HT1080 (cell line): ENCODE data around the gene NEURL1B. TPM values are rescaled to one million over a fixed set of nuclear protein-coding genes. Genes with fewer than 3 reads are reported as not detected.
A peak's percentile ranks its signal among the peaks of the same experiment; 100 is the strongest.
"Not testable (repeated sequence)": the region's sequence is repeated elsewhere in the genome, so short reads cannot be mapped to it uniquely, and the experiment has no call there.

Source experiments
- DNase-seq: peaks from one replicate; pipeline ENCODE4 v3.0.0-alpha.2; 2015; ENCODE audit warnings: low read depth
- total RNA-seq: library from RNA; depleted of rRNA; stranded (reverse); fragments of >200 nt; shearing (Covaris generic); gene quantifications from 2 replicates; pipeline ENCODE4 v1.2.3, GENCODE V29; 2014

The NEURL1B gene
- total RNA-seq, 1 experiment from 2014 or later = 0.55 TPM

DNA sequence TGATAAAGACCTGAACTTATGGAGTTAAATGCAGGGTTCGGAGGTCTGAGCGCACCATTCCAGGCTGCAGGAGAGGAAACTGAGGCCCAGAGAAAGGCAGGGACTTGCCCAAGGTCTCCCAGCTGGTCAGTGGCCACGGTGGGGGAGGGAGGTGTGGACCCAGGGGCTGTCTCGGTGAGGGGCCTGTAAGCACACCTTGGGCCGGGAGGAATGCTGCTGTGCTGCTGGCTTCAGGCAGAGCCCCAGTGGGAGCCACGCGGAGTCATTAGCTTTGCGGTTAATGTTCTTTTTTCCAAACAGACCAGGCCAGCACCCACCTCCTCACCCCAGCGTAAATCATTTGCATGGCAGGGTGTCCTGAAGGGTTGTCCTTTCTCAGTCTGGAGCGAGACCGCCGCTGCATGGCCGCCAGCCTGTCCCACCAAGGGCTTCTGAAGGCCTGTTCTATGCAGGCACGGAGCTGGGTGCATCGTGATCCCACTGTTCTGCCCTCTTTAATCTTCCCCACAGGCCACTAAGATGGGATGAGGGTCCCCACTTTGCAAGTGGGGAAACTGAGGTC, 35.9 kb downstream of the NEURL1B start:
- no peak for DNase-seq

DNA sequence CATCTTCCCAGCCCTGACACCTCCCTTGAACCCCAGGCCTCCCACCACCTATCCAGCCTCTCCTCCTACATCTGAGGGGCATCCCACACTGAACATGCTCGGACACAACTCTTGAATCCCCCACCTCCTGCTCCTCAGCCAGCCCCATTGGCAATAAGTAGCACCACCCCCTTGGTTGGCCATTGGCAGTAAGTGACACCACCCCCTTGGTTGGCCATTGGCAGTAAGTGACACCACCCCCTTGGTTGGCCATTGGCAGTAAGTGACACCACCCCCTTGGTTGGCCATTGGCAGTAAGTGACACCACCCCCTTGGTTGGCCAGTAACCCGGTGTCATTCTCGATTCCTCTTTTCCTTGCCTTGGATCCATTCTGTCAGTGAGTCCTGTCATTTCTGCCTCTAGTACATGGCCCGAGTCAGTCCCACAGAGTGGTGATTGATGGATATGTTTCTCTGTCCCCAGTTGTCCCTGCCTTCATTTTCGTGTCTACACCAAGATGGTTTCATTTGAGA, 37.4 kb downstream of the NEURL1B start:
- not testable (repeated sequence) for DNase-seq

DNA sequence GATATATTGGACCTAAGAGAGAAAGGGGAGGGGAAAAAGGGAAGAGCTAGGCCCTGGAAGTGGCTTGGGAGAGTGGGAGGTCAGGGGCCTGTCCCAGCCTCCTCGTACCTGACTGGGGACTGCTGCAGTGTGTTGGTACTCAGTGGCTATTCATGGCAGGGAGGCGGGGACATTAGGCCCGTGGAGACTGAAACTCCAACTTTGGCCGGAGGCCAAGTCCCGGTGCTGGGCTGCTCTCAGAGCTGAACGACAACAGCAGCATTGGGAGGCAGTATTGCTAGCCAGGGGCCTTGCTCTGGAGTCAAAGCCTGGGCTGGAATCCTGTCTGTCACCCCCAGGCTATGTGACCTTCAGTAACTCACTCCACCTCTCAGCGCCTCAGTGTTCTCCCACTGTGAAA, 37.8 kb downstream of the NEURL1B start:
- DNase-seq = no peak

DNA sequence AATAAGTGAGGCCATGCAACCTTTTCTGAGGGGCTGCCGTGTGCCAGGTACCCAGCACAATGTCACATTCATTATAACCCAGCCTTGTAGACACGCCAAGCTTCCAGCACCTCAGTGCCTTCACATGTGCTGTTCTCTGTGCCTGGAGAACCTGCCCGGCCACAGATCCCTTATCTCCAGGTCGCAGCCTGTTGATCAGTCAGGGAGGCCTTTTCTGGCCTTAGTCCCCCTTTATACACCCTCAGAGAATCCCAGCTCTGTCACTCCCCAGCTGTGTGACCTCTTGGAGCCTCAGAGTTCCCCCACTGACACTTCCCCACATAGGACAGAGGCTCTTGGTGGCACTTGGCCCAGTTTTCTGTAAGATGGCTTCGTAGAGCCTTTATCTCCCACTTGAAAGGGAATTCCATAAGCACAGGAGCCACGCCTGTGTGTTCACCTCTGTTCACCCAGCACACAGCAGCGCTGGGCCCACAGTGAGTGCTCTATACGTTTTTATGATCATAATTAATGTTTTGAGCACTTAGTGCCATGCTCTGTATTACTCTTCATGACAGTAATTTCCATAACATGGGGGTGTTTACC, 38.7 kb downstream of the NEURL1B start:
- no peak for DNase-seq

DNA sequence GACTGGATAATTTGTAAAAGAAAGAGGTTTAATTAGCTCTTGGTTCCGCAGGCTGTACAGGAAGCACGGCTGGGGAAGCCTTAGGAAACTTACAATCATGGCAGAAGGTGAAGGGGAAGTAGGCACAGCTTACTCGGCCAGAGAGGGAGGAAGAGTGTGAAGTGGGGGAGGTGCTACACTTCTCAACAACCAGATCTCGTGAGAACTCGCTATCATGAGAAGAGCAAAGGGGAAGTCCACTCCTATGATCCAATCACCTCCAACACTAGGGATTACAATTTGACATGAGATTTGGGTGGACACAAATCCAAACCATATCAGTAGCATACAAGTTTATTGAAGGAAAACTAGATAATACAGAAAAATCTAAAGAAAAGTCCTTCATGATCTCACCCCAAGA, 39.9 kb downstream of the NEURL1B start:
- DNase-seq = peak; percentile 55

DNA sequence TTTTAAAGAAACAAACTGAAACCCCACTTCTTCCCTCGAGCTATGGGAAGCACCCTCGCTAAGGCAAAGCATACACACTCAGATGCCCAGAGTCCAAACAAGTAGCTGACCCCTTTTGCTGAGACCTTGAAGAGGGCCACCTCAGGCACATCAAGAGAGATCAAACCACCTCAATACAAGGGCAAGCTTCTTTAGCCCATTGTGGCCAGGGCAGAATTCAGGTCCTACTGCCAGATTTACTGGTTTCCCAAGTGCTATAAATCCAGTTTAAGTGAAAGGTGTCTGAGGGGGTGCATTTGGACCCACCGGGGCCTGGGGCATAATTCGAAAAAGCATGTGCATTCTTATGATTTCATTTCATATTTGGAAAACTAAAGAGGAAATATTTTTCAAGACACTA, 40.4 kb downstream of the NEURL1B start:
- no peak for DNase-seq

DNA sequence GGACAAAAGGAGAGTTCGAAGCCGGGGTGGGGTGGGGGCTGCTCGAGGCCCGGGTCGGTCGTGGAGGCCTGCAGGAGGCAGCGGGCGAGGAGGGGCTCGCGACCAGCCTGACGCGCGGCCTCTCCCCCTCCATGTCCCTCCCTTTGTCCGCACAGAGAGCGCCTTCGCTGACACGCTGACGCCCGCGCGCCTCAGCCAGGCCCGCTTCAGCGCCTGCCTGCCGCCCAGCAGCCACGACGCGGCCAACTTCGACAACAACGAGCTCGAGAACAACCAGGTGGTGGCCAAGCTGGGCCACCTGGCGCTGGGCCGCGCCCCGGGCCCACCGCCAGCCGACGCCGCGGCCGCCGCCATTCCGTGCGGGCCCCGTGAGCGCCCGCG, 42.2 kb downstream of the NEURL1B start:
- DNase-seq = no peak

DNA sequence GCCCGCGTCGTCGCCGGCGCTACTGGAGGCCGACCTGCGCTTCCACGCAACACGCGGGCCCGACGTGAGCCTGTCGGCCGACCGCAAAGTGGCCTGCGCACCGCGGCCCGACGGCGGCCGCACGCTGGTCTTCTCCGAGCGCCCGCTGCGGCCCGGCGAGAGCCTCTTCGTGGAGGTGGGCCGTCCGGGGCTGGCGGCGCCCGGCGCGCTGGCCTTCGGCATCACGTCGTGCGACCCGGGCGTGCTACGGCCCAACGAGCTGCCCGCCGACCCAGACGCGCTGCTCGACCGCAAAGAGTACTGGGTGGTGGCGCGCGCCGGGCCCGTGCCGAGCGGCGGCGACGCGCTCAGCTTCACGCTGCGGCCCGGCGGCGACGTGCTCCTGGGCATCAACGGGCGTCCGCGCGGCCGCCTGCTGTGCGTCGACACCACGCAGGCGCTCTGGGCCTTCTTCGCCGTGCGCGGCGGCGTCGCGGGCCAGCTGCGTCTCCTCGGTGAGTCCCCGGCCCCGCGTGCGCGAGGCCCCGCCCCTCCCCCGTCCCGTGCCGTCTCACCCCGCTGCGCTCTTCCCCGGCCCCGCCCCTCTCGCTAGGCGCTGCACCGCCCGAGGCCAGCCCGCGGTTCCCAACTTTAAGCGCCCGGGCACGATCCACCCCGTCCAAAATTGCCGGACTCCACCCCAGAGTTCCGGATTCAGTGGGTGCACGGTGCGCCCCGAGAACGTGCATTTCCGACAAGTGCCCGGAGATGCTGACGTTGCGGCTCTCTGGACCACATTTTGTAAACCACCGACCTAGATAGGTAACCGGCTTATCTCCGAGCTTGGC, 42.8 kb downstream of the NEURL1B start:
- DNase-seq = no peak

DNA sequence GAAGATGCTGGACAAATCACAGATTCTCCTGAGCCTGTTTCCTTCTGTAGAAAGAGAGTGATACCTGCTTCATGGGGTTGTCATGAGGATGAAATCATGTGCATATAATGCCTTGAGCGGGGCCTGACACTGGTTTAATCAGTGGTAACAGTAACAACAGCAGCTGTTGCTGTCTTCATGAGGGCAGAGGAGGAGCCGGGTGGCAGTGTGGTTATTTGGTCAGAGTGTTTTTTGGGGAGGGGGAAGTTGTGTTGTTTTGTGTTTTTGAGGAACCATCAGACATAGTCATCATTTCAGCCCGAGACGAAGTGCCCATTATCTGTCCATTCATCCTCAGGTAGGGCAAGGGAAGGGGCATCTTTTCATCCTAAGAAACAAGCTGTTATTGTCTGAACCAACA, 44.0 kb downstream of the NEURL1B start:
- no peak for DNase-seq

DNA sequence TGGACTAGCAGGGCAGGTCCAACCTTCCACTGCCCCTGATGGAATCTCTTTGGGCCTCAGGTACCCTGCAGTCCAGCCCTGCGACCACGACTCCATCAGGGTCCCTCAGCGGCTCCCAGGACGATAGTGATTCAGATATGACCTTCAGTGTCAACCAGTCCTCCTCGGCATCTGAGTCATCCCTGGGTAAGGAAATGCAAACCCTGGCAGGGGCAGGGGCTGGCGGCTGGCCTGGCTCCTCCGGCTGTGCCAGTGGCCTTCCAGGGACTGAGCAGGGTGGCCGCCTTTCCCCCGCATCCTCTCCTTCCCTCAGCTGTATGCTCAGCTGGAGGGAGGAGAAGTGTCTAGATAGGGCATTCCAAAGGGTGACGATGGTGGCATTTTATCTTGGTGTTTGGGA, 45.0 kb downstream of the NEURL1B start:
- peak; percentile 43 for DNase-seq

DNA sequence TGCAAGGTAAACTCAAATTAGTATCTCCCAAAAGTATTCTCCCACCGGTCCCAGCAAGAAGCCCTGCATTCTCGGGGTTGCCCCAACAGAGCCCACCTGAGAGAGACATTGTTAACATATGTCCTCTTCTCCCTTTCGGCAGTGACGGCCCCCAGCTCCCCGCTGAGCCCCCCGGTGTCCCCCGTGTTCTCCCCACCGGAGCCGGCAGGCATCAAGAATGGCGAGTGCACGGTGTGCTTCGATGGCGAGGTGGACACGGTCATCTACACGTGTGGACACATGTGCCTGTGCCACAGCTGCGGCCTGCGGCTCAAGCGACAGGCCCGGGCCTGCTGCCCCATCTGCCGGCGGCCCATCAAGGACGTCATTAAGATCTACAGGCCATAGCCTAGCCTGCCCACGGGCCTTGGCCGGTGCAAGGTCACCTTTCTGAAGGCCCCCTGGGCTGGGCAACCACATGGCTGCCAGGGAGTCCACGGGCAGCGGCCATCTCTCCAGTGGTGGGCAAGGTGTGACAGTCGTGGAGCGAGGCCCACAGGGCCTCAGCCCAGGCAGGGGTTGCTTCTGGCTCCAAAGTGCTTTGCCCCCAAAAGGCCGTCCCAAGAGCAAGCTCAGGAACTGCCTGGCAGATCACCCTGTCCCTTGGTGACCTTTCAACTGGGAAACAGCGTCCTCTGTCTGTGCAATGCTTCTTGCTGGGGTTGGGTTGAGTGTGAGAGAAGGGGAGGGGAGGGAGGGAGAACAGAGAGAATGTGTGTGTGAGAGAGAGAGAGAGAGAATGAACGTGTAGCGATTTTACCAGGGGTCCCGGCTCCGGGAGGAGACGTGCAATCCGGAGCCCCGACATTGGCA, 45.7 kb downstream of the NEURL1B start:
- DNase-seq = no peak

DNA sequence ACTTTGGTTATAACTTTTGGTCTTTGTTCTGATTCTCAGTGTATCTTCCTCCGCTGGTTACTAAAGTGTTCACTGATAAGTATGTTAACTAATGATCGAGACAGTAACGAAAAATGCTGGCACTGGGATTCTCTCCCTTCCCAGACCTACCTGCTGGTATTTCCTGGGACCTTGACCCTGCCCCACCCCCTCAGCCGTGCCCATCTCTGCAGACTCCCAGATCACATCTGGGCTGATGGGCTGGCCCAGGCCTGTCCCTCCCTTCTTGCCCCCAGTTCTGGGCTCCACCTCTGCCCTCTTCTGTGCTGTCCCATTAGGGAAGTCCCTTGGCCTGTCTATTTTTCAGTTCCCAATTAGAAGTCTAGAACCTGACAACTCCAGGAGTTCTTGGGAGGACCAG, 46.9 kb downstream of the NEURL1B start:
- no peak for DNase-seq

DNA sequence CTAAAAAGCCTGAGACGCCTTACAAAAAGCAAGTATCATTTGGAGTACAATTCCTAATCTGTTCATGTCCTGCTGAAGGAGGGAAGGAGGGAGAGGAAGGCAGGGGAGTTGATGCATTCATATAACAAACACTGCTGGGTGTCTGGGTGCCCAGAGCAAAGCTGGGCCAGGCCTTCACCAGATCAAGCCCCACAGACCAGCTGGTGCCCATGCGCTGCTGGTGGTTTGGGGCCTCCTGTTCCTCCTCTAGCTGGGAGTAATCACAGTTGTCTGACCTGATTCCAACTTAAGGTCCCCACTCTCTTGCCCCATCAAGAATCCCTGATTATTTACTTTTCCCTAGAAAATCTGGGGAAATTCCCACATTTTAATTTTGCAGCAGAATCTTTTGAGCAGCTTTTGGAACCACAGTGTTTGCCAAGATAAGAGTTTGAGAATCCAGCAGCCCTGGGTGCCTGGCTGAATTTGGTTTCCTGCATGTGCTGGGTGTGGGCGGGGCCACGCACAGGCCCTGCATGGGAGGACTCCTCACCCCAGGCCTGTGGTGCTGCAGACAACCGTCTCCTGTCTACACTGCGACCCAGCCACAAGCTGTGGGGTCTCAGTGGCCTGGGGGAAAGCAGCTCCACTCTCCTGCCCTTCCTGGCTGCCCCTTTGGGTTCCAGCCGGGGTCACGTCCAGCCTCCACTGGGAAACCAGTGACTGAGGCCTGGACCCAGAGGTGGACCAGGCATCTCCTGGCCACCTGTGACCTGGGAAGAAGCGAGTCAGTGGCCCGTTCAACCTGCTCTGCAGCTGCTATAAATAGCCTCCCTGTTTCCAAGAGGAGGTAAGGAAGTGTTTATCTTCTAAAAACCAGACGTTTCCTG, 47.5 kb downstream of the NEURL1B start:
- DNase-seq = no peak

DNA sequence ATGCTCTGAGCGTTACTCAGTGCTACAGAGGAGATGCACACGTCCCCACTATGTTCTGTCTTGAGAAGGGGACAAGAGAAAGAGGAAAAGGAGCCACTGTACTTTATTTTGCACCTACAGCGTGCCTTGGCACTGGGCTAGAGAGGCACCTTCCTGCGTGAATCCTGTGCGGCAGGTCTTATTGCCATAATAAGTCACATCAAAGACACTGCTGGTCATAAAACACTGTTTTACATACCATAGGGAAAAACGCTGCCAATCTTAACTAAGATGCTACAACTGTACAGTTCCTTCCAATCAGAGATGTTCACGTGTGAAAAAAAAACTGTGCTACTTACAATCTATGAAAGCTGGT, 48.1 kb downstream of the NEURL1B start:
- DNase-seq = no peak

DNA sequence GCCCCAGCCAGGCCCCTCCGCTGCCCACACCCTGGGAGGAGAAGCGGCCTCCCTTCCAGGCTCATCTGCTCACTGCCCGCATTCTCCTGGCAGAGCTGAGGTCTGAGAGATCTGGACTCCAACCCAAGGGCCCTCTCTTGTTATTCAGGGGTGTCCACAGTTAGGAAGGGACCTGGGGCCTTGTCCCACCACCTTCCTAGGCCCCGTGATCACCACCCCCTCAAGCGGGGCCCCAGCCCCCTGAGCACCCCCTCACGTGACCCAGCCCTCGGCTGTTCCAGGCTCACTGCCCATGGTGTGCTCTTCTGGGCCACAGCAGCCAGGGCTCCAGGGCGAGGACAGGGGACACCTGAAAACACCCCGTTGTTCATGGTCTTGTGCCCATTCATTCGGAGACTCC, 48.7 kb downstream of the NEURL1B start:
- DNase-seq = no peak

DNA sequence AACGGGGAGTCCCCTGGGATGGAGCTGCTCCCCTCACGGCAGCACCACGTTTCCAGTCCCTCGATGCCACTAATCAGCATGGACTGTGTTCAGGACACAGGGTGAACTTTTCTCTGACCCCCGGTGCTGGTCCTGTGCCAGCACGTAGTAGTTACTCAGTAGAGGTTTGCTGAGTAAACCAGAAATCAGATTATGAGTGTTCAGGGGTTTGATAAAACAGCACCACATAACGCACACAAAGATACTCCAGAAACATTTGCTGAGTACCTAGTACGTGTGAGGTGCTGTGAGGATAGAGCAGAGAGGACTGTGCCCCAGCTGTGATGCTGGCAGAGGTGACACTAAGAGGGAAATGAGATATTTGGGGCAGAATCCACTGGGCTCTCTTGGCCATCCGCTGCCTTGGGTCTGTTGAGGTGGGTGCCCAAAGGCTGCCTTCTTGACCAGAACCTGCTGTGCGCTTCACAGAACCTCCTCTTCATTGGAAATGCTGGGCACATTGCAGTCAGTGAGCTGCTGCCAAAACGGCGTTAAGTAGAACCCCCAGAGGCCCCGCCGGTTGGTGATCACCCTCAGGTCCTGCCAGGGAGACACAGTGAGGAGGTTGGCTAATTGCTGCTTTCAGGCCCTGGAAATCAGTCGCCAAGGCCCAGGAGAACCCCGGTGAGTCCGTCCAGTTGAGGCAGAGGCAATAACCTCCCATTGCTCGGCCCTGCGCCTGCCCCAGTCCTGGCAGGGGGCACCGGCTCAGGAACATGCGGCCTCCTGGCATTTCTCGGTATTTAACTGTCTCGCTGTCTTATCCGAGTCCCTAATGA, 49.4 kb downstream of the NEURL1B start:
- DNase-seq = no peak

DNA sequence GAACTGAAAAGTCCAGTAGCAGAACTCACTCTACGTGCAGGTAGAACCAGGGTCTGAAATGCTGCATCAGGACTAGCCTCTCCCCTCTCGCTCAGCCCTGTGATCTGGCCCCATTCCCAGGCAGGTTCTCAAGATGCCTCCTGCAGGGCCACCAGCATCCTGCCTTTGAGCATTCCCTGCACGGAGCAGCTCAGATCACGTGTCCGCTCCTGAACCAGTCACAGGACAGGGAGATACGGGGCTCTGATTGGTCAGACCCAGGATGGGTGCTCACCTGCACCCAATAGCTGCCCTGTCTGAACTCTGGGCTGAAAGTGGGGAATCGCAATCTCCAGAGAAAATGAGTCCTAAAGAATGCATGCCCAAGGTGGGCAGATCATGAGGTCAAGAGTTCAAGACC, 50.8 kb downstream of the NEURL1B start:
- no peak for DNase-seq

DNA sequence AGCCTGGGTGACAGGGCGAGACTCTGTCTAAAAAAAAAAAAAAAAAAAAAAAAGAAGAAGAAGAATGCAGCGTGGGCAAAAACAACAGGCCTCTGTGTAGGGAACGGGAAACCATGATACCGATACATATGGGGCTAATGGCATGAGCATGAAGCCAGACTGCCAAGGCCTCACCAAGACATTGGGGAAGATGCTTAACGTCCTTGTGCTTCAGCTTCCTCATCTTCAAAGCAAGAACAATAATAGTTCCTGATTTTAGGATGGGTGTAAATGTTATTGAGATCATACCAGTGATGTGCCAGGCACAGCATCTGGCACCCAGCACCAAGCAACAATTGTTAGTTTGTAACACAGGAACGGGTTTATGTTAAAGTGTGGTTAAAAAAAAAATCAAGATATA, 51.4 kb downstream of the NEURL1B start:
- DNase-seq = no peak

DNA sequence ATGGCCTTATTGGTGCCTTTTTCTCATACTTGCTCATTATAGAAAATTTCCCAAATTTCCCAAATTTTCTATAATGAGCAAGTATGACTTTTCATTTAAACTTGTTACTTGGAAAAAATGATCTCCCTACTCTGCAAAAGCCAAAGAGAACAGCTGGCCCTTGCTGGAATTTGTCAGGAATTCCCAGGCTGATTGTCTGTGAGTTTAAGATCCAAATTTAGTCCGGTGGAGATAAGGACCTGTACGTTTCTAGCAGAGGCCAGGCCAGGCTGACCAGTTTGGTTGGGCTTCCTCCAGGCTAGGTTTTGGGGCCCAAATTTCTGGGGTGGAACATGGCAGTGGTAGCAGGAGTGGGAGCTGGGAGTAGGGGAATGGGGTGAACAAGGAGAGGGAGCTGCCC, 51.9 kb downstream of the NEURL1B start:
- no peak for DNase-seq

DNA sequence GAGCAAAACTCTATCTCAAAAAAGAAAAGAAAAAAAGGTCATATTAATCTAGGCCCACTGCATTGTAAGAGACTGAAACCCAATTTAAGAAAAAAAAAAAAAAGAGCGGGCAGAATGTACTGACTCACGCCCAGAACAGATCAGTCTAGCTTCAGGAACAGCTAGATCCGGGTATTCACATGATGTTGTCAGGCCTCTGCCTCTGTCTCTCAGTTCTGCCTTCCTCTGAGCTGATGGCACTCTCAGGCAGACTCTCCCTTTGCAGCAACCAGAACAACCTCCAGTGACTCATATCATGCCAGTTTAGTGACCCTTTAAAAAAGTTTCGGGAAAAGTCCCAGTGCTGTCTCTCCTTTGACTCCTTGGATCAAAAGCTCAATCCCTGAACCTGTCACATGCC, 53.0 kb downstream of the NEURL1B start:
- no peak for DNase-seq
